Panc1 (cell line): Measurements from ENCODE around the gene IFIT3. TPM values are rescaled to one million over a fixed set of nuclear protein-coding genes. Genes with fewer than 3 reads are reported as not detected.

Source experiments
- ATAC-seq: fragments of 200-7000 bp; cut with Tn5 transposase; 2 replicates; pipeline ENCODE4 v1.9.1; 2020; ENCODE audit warnings: mild to moderate bottlenecking, moderate library complexity
- BruUV-seq: library from RNA; stranded (reverse); fragments of 400-500 nt; replicated peaks from 2 replicates; lab custom pipeline; 2021; lab: Mats Ljungman, UMichigan
- CTCF ChIA-PET: fragments of 300-600 bp; sonication (Branson Sonifier 250); formaldehyde crosslinking; loops from one replicate; lab custom pipeline; 2022; ENCODE audit warnings: antibody characterized with exemption; lab: Charles Lee
- POLR2A ChIA-PET: fragments of 300-600 bp; sonication (Branson Sonifier 250); formaldehyde crosslinking; loops from one replicate; lab custom pipeline; 2022; ENCODE audit warnings: antibody characterized with exemption; lab: Charles Lee
- DNase-seq: peaks from one replicate; pipeline ENCODE4 v3.0.0-alpha.2; 2010; ENCODE audit warnings: low read depth, low spot score
- H3K27ac ChIP-seq: 2 replicates; pipeline ENCODE4 v1.5.1; 2011; ENCODE audit warnings: mild to moderate bottlenecking, low read length, inconsistent platforms
- H3K27me3 ChIP-seq: fragments of 200-500 bp; sonication (Bioruptor generic); 2 replicates; pipeline ENCODE4 v1.6.0; 2014; ENCODE audit warnings: low read length, inconsistent platforms; ENCODE audit not compliant: control insufficient read depth, insufficient read depth
- H3K36me3 ChIP-seq: fragments of 200-500 bp; sonication (Bioruptor generic); 2 replicates; pipeline ENCODE4 v1.5.1; 2014; ENCODE audit warnings: inconsistent platforms, mild to moderate bottlenecking, low read length, moderate library complexity; ENCODE audit not compliant: control insufficient read depth, insufficient read depth
- H3K4me1 ChIP-seq: 2 replicates; pipeline ENCODE4 v1.5.1; 2011; ENCODE audit warnings: inconsistent platforms, mild to moderate bottlenecking, low read length, moderate library complexity; ENCODE audit not compliant: control insufficient read depth, insufficient read depth
- H3K4me3 ChIP-seq, 2 experiments: 2 replicates each; pipeline ENCODE4 v1.5.1; 2011 to 2012; ENCODE audit warnings: low read depth in 2 of 2, low read length in 2 of 2, mild to moderate bottlenecking in 2 of 2, inconsistent platforms in 1 of 2, moderate library complexity in 1 of 2
- H3K9me3 ChIP-seq: fragments of 200-500 bp; sonication (Bioruptor generic); 2 replicates; pipeline ENCODE4 v1.5.1; 2014; ENCODE audit warnings: low read depth, mild to moderate bottlenecking, inconsistent platforms, low read length, moderate library complexity; ENCODE audit not compliant: control insufficient read depth, insufficient read depth
- CTCF ChIP-seq: fragments of 450-650 bp; IDR thresholded peaks from 2 replicates; pipeline ENCODE4 v1.5.1; 2017; ENCODE audit warnings: mild to moderate bottlenecking
- POLR2AphosphoS5 ChIP-seq: IDR thresholded peaks from 2 replicates; pipeline ENCODE4 v1.6.1; 2012; ENCODE audit warnings: mild to moderate bottlenecking, low read depth, low read length, moderate library complexity
- REST ChIP-seq, 2 experiments: IDR thresholded peaks; 2 replicates each; pipeline ENCODE4 v1.6.1; 2011 to 2012; ENCODE audit warnings: low read depth in 2 of 2, control low read depth in 1 of 2, low read length in 1 of 2, mild to moderate bottlenecking in 1 of 2, moderate library complexity in 1 of 2; ENCODE audit not compliant: insufficient read depth in 1 of 2
- SIN3A ChIP-seq: IDR thresholded peaks from 2 replicates; pipeline ENCODE4 v1.6.1; 2012; ENCODE audit warnings: low read depth, mild to moderate bottlenecking, low read length, moderate library complexity, borderline replicate concordance; ENCODE audit not compliant: insufficient read depth
- TCF7L2 ChIP-seq: IDR thresholded peaks from 2 replicates; pipeline ENCODE4 v1.6.1; 2011; ENCODE audit warnings: mild to moderate bottlenecking, low read depth, low read length, inconsistent platforms
- in situ Hi-C: cut with HindIII; loops from 2 replicates; pipeline ENCODE4 v1.10.0; 2016; ENCODE audit warnings: low sequenced_read_pairs, low pct_unique_long_range_greater_than_20kb
- intact Hi-C: fragments of 100-400 bp; cut with micrococcal nuclease; formaldehyde crosslinking; loops from one replicate; pipeline ENCODE4 v1.10.0; 2022; ENCODE audit not compliant: unreplicated experiment
- total RNA-seq: library from RNA; stranded (reverse); gene quantifications from one replicate; pipeline ENCODE4 v1.2.1, GENCODE V29; 2021; ENCODE audit not compliant: unreplicated experiment

IFIT3 gene
- total RNA-seq, 1 experiment from 2014 or later = 29.8 TPM

GRCh38 chr10:89307269-89307577 lies 20.6 kb upstream of the IFIT3 start:
- Histone ChIP-seq H3K4me3 (no peak overlapping the region), H3K9me3 (no peaks in the 10 kb centered on the region), H3K27me3 (no peaks in the 10 kb centered on the region), H3K36me3 (no peaks in the 10 kb centered on the region), H3K27ac (peak overlapping the region; percentile 19; the same call in 1 of the 2 replicates), H3K4me1 (peaks cover 24% of the 10 kb centered on the region)
- ChIA-PET POLR2A (interaction anchor here (0.5 kb wide), 1 partner anchor 28 kb away, joined by 3 read pairs; no protein-coding TSS in a partner anchor), CTCF (no interaction called here)
- no peak for DNase-seq
- ATAC-seq = no peak
- BruUV-seq = no TSS peak
- intact Hi-C loops (no loop called here), in situ Hi-C loops (no loop called here)
- no peak for TF ChIP-seq SIN3A

GRCh38 chr10:89308266-89308665 lies 19.5 kb upstream of the IFIT3 start:
- in situ Hi-C loops = no loop called here
- DNase-seq (no peak), ATAC-seq (no peak)
- POLR2A ChIA-PET = no interaction called here
- intact Hi-C loops = no loop called here
- no peak for TF ChIP-seq POLR2AphosphoS5
- TF ChIP-seq SIN3A = no peak
- no peak for TF ChIP-seq CTCF
- TF ChIP-seq REST (IDR thresholded peaks at IDR 0.05; ENCODE audit: insufficient read depth in 1 of 2, low read depth in 2 of 2, low read length in 1 of 2) = no peak
- TF ChIP-seq TCF7L2 = no peak
- H3K27ac ChIP-seq = no peak overlapping the region
- BruUV-seq = no TSS peak
- no peaks in the 10 kb centered on the region for H3K9me3 ChIP-seq
- H3K4me3 ChIP-seq = no peak overlapping the region
- CTCF ChIA-PET = no interaction called here
- H3K4me1 ChIP-seq = peaks cover 15% of the 10 kb centered on the region
- no peaks in the 10 kb centered on the region for H3K36me3 ChIP-seq
- no peaks in the 10 kb centered on the region for H3K27me3 ChIP-seq

- Histone ChIP-seq H3K9me3 (no peaks in the 10 kb centered on the region), H3K27ac (no peak overlapping the region), H3K4me3 (no peak overlapping the region), H3K4me1 (peaks cover 10% of the 10 kb centered on the region; the same call in 1 of the 2 replicates), H3K27me3 (no peaks in the 10 kb centered on the region), H3K36me3 (no peaks in the 10 kb centered on the region)
- CTCF ChIA-PET = no interaction called here
- TF ChIP-seq POLR2AphosphoS5 = no peak
- no peak for TF ChIP-seq SIN3A
- TF ChIP-seq CTCF = no peak
- no peak for TF ChIP-seq REST (IDR thresholded peaks at IDR 0.05; ENCODE audit: insufficient read depth in 1 of 2, low read depth in 2 of 2, low read length in 1 of 2)
- TF ChIP-seq TCF7L2 = no peak
- intact Hi-C loops = no loop called here
- DNase-seq = no peak
- no peak for ATAC-seq
- in situ Hi-C loops = no loop called here
- POLR2A ChIA-PET = no interaction called here
- no TSS peak for BruUV-seq
These were observed 19.1 kb upstream of the IFIT3 start for GRCh38 chr10:89308736-89309135.
